GM23338 (cell line): ENCODE results near the gene OOSP4A. TPM values are rescaled to one million over a fixed set of nuclear protein-coding genes. Genes with fewer than 3 reads are reported as not detected.

Source experiments
- ATAC-seq: fragments of 200-7000 bp; cut with Tn5 transposase; 3 replicates; pipeline ENCODE4 v1.9.1; 2020
- DNase-seq: peaks from one replicate; pipeline ENCODE4 v3.0.0-alpha.2; 2015; ENCODE audit warnings: low spot score
- H2AFZ ChIP-seq: fragments of 200-600 bp; sonication (generic); 2 replicates; pipeline ENCODE4 v1.8.0; 2016; ENCODE audit warnings: antibody characterized with exemption, mild to moderate bottlenecking, moderate library complexity
- H3F3A ChIP-seq: fragments of 200-600 bp; sonication (generic); replicated peaks from 2 replicates; pipeline ENCODE4 v1.8.0; 2017; ENCODE audit warnings: antibody characterized with exemption, mixed run types, low read depth
- H3K27ac ChIP-seq: fragments of 200-600 bp; sonication (generic); 2 replicates; pipeline ENCODE4 v1.6.1; 2016; ENCODE audit warnings: low read depth
- H3K27me3 ChIP-seq: fragments of 200-600 bp; sonication (generic); 2 replicates; pipeline ENCODE4 v1.8.0; 2016; ENCODE audit warnings: mild to moderate bottlenecking, mixed run types, moderate library complexity; ENCODE audit not compliant: insufficient read depth
- H3K36me3 ChIP-seq: fragments of 200-600 bp; sonication (generic); 2 replicates; pipeline ENCODE4 v1.8.0; 2016; ENCODE audit warnings: mild to moderate bottlenecking; ENCODE audit not compliant: insufficient read depth
- H3K4me1 ChIP-seq: fragments of 200-600 bp; sonication (generic); 2 replicates; pipeline ENCODE4 v1.8.0; 2016; ENCODE audit warnings: mild to moderate bottlenecking, moderate library complexity; ENCODE audit not compliant: insufficient read depth
- H3K4me2 ChIP-seq: fragments of 200-600 bp; sonication (generic); 2 replicates; pipeline ENCODE4 v1.7.1; 2017; ENCODE audit warnings: mixed run types
- H3K4me3 ChIP-seq: fragments of 200-600 bp; sonication (generic); 2 replicates; pipeline ENCODE4 v1.6.1; 2016; ENCODE audit warnings: mixed run types
- H3K79me2 ChIP-seq: fragments of 200-600 bp; sonication (generic); replicated peaks from 2 replicates; pipeline ENCODE4 v1.8.0; 2017; ENCODE audit warnings: mild to moderate bottlenecking; ENCODE audit not compliant: insufficient read depth
- H3K9me2 ChIP-seq: fragments of 200-600 bp; sonication (generic); 2 replicates; pipeline ENCODE4 v1.8.0; 2017; ENCODE audit not compliant: insufficient read depth
- H4K20me1 ChIP-seq: fragments of 200-600 bp; sonication (generic); replicated peaks from 2 replicates; pipeline ENCODE4 v1.8.0; 2017; ENCODE audit warnings: mild to moderate bottlenecking; ENCODE audit not compliant: insufficient read depth
- H3K27ac Mint-ChIP-seq: 2 replicates; pipeline ENCODE4 v1.8.0; 2020; ENCODE audit warnings: inconsistent platforms, mild to moderate bottlenecking, moderate library complexity, mixed read lengths
- H3K27me3 Mint-ChIP-seq: 3 replicates; pipeline ENCODE4 v1.8.0; 2022; ENCODE audit warnings: low read depth, mild to moderate bottlenecking, moderate library complexity, mixed read lengths, inconsistent platforms; ENCODE audit not compliant: insufficient read depth, poor library complexity
- H3K36me3 Mint-ChIP-seq: 3 replicates; pipeline ENCODE4 v1.8.0; 2021; ENCODE audit warnings: low read depth, mild to moderate bottlenecking, inconsistent platforms, moderate library complexity, mixed read lengths
- H3K4me1 Mint-ChIP-seq: 3 replicates; pipeline ENCODE4 v1.8.0; 2020; ENCODE audit warnings: mild to moderate bottlenecking, inconsistent platforms, mixed read lengths
- H3K4me3 Mint-ChIP-seq: 3 replicates; pipeline ENCODE4 v1.8.0; 2021; ENCODE audit warnings: moderate library complexity, mild to moderate bottlenecking, inconsistent platforms, mixed read lengths
- H3K9me3 Mint-ChIP-seq: 3 replicates; pipeline ENCODE4 v1.8.0; 2020; ENCODE audit warnings: moderate library complexity, mild to moderate bottlenecking, inconsistent platforms, mixed read lengths
- CREB1 ChIP-seq: fragments of 250-450 bp; sonication (Bioruptor Pico); IDR thresholded peaks from 2 replicates; pipeline ENCODE4 v1.5.0; 2020; ENCODE audit warnings: low read depth, mild to moderate bottlenecking, moderate library complexity
- EZH2 ChIP-seq: fragments of 200-600 bp; sonication (generic); IDR thresholded peaks from one replicate; pipeline ENCODE4 v1.8.0; 2017; ENCODE audit warnings: antibody characterized with exemption, mild to moderate bottlenecking, low read depth; ENCODE audit not compliant: unreplicated experiment
- EZH2phosphoT487 ChIP-seq: fragments of 200-600 bp; sonication (generic); IDR thresholded peaks from one replicate; pipeline ENCODE4 v1.8.1; 2018; ENCODE audit warnings: antibody characterized with exemption; ENCODE audit not compliant: unreplicated experiment
- JUNB ChIP-seq: IDR thresholded peaks from one replicate; pipeline ENCODE4 v1.6.1; 2016; ENCODE audit warnings: antibody characterized with exemption; ENCODE audit not compliant: unreplicated experiment
- NANOG ChIP-seq: IDR thresholded peaks from 2 replicates; pipeline ENCODE4 v1.6.1; 2016; ENCODE audit warnings: antibody characterized with exemption, borderline replicate concordance
- POLR2AphosphoS5 ChIP-seq: IDR thresholded peaks from 2 replicates; pipeline ENCODE4 v1.6.1; 2016; ENCODE audit warnings: antibody characterized with exemption, low read depth
- STAT1 ChIP-seq: IDR thresholded peaks from one replicate; pipeline ENCODE4 v1.6.1; 2016; ENCODE audit warnings: antibody characterized with exemption; ENCODE audit not compliant: unreplicated experiment
- ZNF114 ChIP-seq: fragments of 250-450 bp; sonication (Bioruptor Pico); IDR thresholded peaks from 2 replicates; pipeline ENCODE4 v1.5.0; 2020; ENCODE audit warnings: mild to moderate bottlenecking, moderate library complexity
- ZNF462 ChIP-seq: fragments of 250-450 bp; sonication (Bioruptor Pico); IDR thresholded peaks from 2 replicates; pipeline ENCODE4 v1.5.0; 2020; ENCODE audit warnings: mild to moderate bottlenecking, moderate library complexity
- polyA plus RNA-seq: library from polyadenylated mRNA; unstranded; fragments of >200 nt; fragmentation: Nextera tagmentation; extraction: Ambion mirVana; gene quantifications from 2 replicates; pipeline ENCODE4 v1.2.1, GENCODE V29; 2016
- total RNA-seq: library from RNA; depleted of rRNA; stranded (reverse); fragments of >200 nt; shearing (Covaris generic); gene quantifications from 2 replicates; pipeline ENCODE4 v1.2.3, GENCODE V29; 2014

Gene OOSP4A
- total and polyA plus RNA-seq, 2 experiments from 2014 or later = not detected

- Mint-ChIP-seq H3K27ac (no peak overlapping the region), H3K4me1 (peaks cover 7% of the 10 kb centered on the region; the same call in 1 of the 3 replicates), H3K4me3 (no peak overlapping the region), H3K36me3 (no peaks in the 10 kb centered on the region; the same call in 2 of the 3 replicates), H3K9me3 (no peaks in the 10 kb centered on the region; the same call in 2 of the 3 replicates), H3K27me3 (peaks cover 2% of the 10 kb centered on the region)
- ATAC-seq = no peak
- TF ChIP-seq ZNF114 (CRISPR knock-in tag) = no peak
- TF ChIP-seq EZH2 = no peak
- TF ChIP-seq NANOG = no peak
- TF ChIP-seq STAT1 = no peak
- no peak for TF ChIP-seq POLR2AphosphoS5
- TF ChIP-seq CREB1 (CRISPR knock-in tag) = no peak
- TF ChIP-seq ZNF462 (CRISPR knock-in tag) = no peak
- no peak for TF ChIP-seq JUNB
- no peak for TF ChIP-seq EZH2phosphoT487
- no peaks in the 10 kb centered on the region for H3K79me2 ChIP-seq
- H3F3A ChIP-seq = no peaks in the 10 kb centered on the region
- DNase-seq = no peak
- H3K9me2 ChIP-seq = no peaks in the 10 kb centered on the region; the same call in 1 of the 2 replicates
- no peak overlapping the region for H3K4me3 ChIP-seq
- no peaks in the 10 kb centered on the region for H3K4me1 ChIP-seq
- no peak overlapping the region for H3K27ac ChIP-seq
- H3K36me3 ChIP-seq = no peaks in the 10 kb centered on the region
- H4K20me1 ChIP-seq = no peaks in the 10 kb centered on the region
- H3K27me3 ChIP-seq = no peaks in the 10 kb centered on the region
- H2AFZ ChIP-seq = no peak overlapping the region
- no peak overlapping the region for H3K4me2 ChIP-seq
Measured at GRCh38 chr11:59944720-59945119, 19.1 kb upstream of the OOSP4A start.
